ENCODE data around the gene PARVA.

PARVA gene

DNA sequence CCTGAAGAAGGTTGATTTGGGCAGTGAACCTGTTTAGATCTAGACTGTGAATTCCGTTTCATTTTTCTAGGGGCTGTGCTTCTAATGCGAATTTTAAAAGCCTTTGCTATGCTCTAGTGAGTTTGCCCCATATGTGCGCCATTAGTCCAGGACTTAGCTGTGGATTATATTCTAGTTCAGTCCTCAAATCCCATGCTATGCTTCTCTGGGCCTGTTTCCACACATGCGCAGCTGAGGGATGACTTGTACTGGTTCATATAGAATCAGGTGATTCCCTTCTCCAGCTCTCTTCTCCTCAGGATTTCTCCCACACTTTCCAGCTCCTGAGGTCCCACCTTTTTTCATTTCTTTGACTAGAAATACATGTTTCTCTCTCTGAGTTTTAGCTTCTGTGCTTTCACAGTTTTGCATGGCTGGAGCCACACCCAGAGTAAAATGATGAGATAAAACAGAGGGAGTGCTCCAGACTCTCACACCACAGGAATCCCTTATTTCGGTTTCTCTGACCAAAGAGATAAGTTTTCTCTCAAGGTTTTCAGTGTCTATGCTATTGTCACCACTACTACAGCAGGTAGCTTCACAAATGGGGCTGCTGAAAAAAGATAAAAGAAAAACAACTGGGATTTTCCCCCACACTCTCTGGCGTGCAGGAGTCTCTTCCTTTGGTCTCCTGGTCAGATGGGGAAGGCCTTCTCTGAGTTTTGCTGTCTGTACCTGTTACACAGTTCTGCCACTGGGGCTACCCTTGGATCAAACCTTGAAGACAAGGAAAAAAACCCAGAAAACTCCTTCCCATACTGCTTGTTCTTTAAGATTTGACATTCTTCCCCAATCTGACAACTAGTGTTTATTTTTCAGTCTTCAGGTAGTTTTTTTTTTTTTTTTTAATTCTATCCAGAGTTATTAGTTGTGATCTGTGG, 200.6 kb downstream of the PARVA start:
- FAIRE-seq: no peak
- no peak for DNase-seq (ENCODE audit: insufficient read length, low spot score)

DNA sequence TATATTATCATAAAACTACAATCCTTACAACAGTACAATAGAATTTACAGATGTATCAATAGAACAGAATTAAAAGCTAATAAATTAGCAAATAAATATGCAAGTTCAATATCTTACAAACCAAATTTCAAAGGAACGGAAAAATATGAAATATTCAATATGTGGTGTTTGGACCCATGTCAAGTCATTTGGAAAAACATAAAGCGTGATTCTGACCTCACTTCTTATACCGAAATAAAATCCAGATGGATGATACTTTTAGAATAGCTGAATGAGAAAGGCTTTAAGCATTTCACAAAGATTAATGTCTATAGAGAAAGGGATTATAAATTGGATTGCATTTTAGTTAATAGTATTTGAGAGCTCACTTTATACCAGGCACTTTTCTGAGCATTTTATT, 204.0 kb downstream of the PARVA start:
- FAIRE-seq (no peak), DNase-seq (ENCODE audit: insufficient read length, low spot score) (no peak)

DNA sequence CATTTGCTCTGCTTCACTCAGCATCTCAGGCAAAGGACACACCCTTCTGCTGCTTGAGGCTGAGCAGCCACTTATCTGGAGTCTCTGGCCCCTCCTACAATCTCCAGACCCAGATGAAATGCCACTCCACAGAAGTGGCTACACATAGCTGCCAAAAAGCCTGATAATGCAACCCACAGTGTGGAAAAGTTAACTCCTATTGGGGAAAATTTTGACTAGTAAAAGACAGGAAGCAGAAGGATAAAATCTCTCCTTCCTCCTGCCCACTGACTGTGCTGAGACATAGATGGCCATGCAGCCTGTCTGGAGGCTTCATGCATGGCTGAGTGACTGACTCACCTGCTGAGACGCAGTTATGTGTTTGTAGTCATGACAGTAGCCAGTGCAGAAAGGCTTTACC, 204.6 kb downstream of the PARVA start:
- FAIRE-seq (peak; percentile 80), DNase-seq (ENCODE audit: insufficient read length, low spot score) (peak; percentile 45)
